Esophagus muscularis mucosa (tissue), 4 donors: ENCODE data around the gene KCP. TPM values are rescaled to one million over a fixed set of nuclear protein-coding genes. Genes with fewer than 3 reads are reported as not detected.

Source experiments
- DNase-seq: peaks from one replicate; pipeline ENCODE4 v3.0.0-alpha.2; 2017; ENCODE audit errors: extremely low spot score
- H3K27ac ChIP-seq, 4 donors: fragments of 200-600 bp; sonication (generic); replicated peaks in 1 of 4; 1 replicate in 3 of 4; 2 replicates in 1 of 4; pipeline ENCODE4 v1.5.1; 2016 to 2019; ENCODE audit warnings: mild to moderate bottlenecking in 1 of 4
- H3K27me3 ChIP-seq, 4 donors: fragments of 200-600 bp; sonication (generic); one replicate each; pipeline versions ENCODE4 v1.5.1 to v1.6.0; 2016 to 2019
- H3K36me3 ChIP-seq, 4 donors: fragments of 200-600 bp; sonication (generic); one replicate each; pipeline ENCODE4 v1.5.1; 2016 to 2019
- H3K4me1 ChIP-seq, 4 donors: fragments of 200-600 bp; sonication (generic); one replicate each; pipeline ENCODE4 v1.5.1; 2016 to 2019
- H3K4me3 ChIP-seq, 4 donors: fragments of 200-600 bp; sonication (generic); 1 replicate in 2 of 4; 2 replicates in 2 of 4; pipeline ENCODE4 v1.5.1; 2016 to 2019; ENCODE audit warnings: mild to moderate bottlenecking in 4 of 4, moderate library complexity in 1 of 4
- H3K9me3 ChIP-seq, 4 donors: fragments of 200-600 bp; sonication (generic); 1 replicate in 3 of 4; 2 replicates in 1 of 4; pipeline ENCODE4 v1.5.1; 2016 to 2019
- CTCF ChIP-seq, 3 experiments: fragments of 200-600 bp in 2 of 3; fragments of 450-650 bp in 1 of 3; sonication (generic) in 2 of 3; IDR thresholded peaks; one replicate each; pipeline ENCODE4 v1.5.1; 2017 to 2019; ENCODE audit warnings: antibody characterized with exemption in 3 of 3, mild to moderate bottlenecking in 2 of 3, moderate library complexity in 1 of 3
- EP300 ChIP-seq: sonication (generic); formaldehyde crosslinking; IDR thresholded peaks from one replicate; pipeline ENCODE4 v1.6.1; 2017; ENCODE audit warnings: antibody characterized with exemption
- POLR2A ChIP-seq: fragments of 450-650 bp; IDR thresholded peaks from one replicate; pipeline ENCODE4 v1.6.1; 2017; ENCODE audit warnings: antibody characterized with exemption, moderate library complexity, mild to moderate bottlenecking, low read depth
- POLR2AphosphoS5 ChIP-seq, 2 donors: sonication (generic); formaldehyde crosslinking; IDR thresholded peaks; one replicate each; pipeline ENCODE4 v1.6.1; 2017; ENCODE audit warnings: antibody characterized with exemption in 2 of 2
- WGBS: methylation state at CpG from one replicate; pipeline ENCODE4 v1.1.5; 2018; 5-methylcytosine and 5-hydroxymethylcytosine counted together
- intact Hi-C: fragments of 100-400 bp; cut with DNase I; formaldehyde crosslinking; loops from one replicate; pipeline ENCODE4 v1.15.1; 2023
- total RNA-seq, 4 donors: library from RNA; depleted of rRNA; stranded (reverse); fragments of >200 nt; gene quantifications; one replicate each; pipeline versions ENCODE4 v1.1.0 to v1.2.1, GENCODE V29; 2016

KCP gene
- total RNA-seq, 4 donors from 2014 or later, result 0.13 to 0.66 (median 0.29) TPM; not detected in 1

- peaks cover 0 to 75% (median 17%) of the 10 kb centered on the region in 4 donors for H3K27me3 ChIP-seq
- TF ChIP-seq EP300 (no peak), POLR2AphosphoS5 (IDR thresholded peaks at IDR 0.05) (no peak), POLR2A (no peak), CTCF (IDR thresholded peaks at IDR 0.05) (no peak)
- no peaks in the 10 kb centered on the region for H3K9me3 ChIP-seq
- intact Hi-C loops, result loop anchor here (5.0 kb wide), 1 partner anchor 186 kb away; no protein-coding TSS in a partner anchor
- peaks cover 12 to 22% (median 18%) of the 10 kb centered on the region in 4 donors for H3K4me1 ChIP-seq
- WGBS, result 96% methylated on average over 5 of the region's 5 CpGs
- no peak overlapping the region for H3K27ac ChIP-seq
- DNase-seq, result no peak
- H3K36me3 ChIP-seq, result no peaks in the 10 kb centered on the region
- H3K4me3 ChIP-seq, result no peak overlapping the region
Observed at GRCh38 chr7:128906001-128906765, 4.3 kb downstream of the KCP start.

GRCh38 chr7:128904381-128905197 is 5.9 kb downstream of the KCP start:
- 47% methylated on average over 7 of the region's 8 CpGs for WGBS
- no peaks in the 10 kb centered on the region for H3K36me3 ChIP-seq
- DNase-seq, result no peak
- intact Hi-C loops, result loop anchor here (5.0 kb wide), 1 partner anchor 188 kb away; no protein-coding TSS in a partner anchor
- no peak overlapping the region for H3K4me3 ChIP-seq
- peaks cover 0 to 59% (median 4%) of the 10 kb centered on the region in 4 donors for H3K27me3 ChIP-seq
- TF ChIP-seq CTCF (IDR thresholded peaks at IDR 0.05), result peak; percentile 48 to 58 (median 55)
- TF ChIP-seq POLR2AphosphoS5 (IDR thresholded peaks at IDR 0.05), result no peak
- peaks cover 0 to 10% (median 5%) of the 10 kb centered on the region in 4 donors for H3K4me1 ChIP-seq
- no peaks in the 10 kb centered on the region for H3K9me3 ChIP-seq
- no peak overlapping the region for H3K27ac ChIP-seq

GRCh38 chr7:128903621-128904361 is 6.7 kb downstream of the KCP start:
- TF ChIP-seq EP300 (no peak), POLR2AphosphoS5 (IDR thresholded peaks at IDR 0.05) (no peak), POLR2A (no peak), CTCF (IDR thresholded peaks at IDR 0.05) (no peak)
- Histone ChIP-seq H3K4me3 (no peak overlapping the region), H3K27ac (no peak overlapping the region), H3K27me3 (peaks cover 0 to 52% (median 3%) of the 10 kb centered on the region in 4 donors), H3K9me3 (no peaks in the 10 kb centered on the region), H3K4me1 (peaks cover 0 to 5% (median 0%) of the 10 kb centered on the region in 4 donors), H3K36me3 (no peaks in the 10 kb centered on the region)
- DNase-seq, result no peak
- 82% methylated on average over 10 of the region's 14 CpGs for WGBS
- intact Hi-C loops, result no loop called here

- DNase-seq, result no peak
- WGBS, result 85% methylated on average over 10 of the region's 12 CpGs
- Histone ChIP-seq H3K36me3 (no peaks in the 10 kb centered on the region), H3K27me3 (peaks cover 0 to 47% (median 3%) of the 10 kb centered on the region in 4 donors), H3K27ac (no peak overlapping the region), H3K9me3 (no peaks in the 10 kb centered on the region), H3K4me1 (peaks cover 0 to 5% (median 0%) of the 10 kb centered on the region in 4 donors), H3K4me3 (no peak overlapping the region)
- TF ChIP-seq POLR2A (no peak), POLR2AphosphoS5 (IDR thresholded peaks at IDR 0.05) (no peak), EP300 (no peak), CTCF (IDR thresholded peaks at IDR 0.05) (no peak)
- intact Hi-C loops, result no loop called here
Observed at GRCh38 chr7:128902761-128903585, 7.5 kb downstream of the KCP start.
